Measurements from ENCODE around the gene MSL3B.
A peak's percentile ranks its signal among the peaks of the same experiment; 100 is the strongest.

The MSL3B gene

GRCh38 chr2:233858331-233858730, 9.9 kb downstream of the MSL3B start:
- no peak overlapping the region for H2AFZ ChIP-seq (ENCODE audit: insufficient read depth, low read depth, low read length, poor library complexity, severe bottlenecking)
- DNase-seq = no peak
- no peak overlapping the region for H3K4me2 ChIP-seq (replicated peaks; ENCODE audit: extremely low read depth, low read length, poor library complexity, severe bottlenecking)
- Mint-ChIP-seq H3K36me3 (no peaks in the 10 kb centered on the region), H3K27me3 (ENCODE audit: low read depth in 3 of 3) (peaks cover 2 to 12% (median 4%) of the 10 kb centered on the region in 3 donors), H3K9me3 (peaks cover 0 to 4% (median 2%) of the 10 kb centered on the region in 7 donors), H3K4me1 (peaks cover 22% of the 10 kb centered on the region), H3K4me3 (no peak overlapping the region), H3K27ac (no peak overlapping the region)
- no peak overlapping the region for H3K9ac ChIP-seq (ENCODE audit: insufficient read depth, low read length, poor library complexity, severe bottlenecking)
- H3K79me2 ChIP-seq (ENCODE audit: insufficient read depth, low read length) = peaks cover 12% of the 10 kb centered on the region
- H3K4me3 ChIP-seq (replicated peaks in 1 of 3; ENCODE audit: low read depth in 2 of 3, low read length in 3 of 3) = no peak overlapping the region
- no peaks in the 10 kb centered on the region for H3K36me3 ChIP-seq (replicated peaks in 1 of 2; ENCODE audit: control insufficient read depth in 1 of 2, insufficient read depth in 2 of 2, low read length in 2 of 2)
- no peak overlapping the region for H3K27ac ChIP-seq (ENCODE audit: low read depth in 1 of 2, low read length in 2 of 2)
- peaks cover 14 to 17% of the 10 kb centered on the region in 2 donors for H3K4me1 ChIP-seq (ENCODE audit: control insufficient read depth in 1 of 2, insufficient read depth in 2 of 2, low read length in 2 of 2)
- H4K20me1 ChIP-seq (ENCODE audit: insufficient read depth, low read length) = no peaks in the 10 kb centered on the region
- H3K27me3 ChIP-seq (ENCODE audit: control insufficient read depth in 2 of 2, insufficient read depth in 2 of 2, low read length in 2 of 2) = no peaks in the 10 kb centered on the region
- WGBS (ENCODE audit: insufficient coverage) = 86% methylated on average over 1 of the region's 4 CpGs
- no peaks in the 10 kb centered on the region for H3K9me3 ChIP-seq (replicated peaks in 1 of 2; ENCODE audit: control insufficient read depth in 1 of 2, insufficient read depth in 1 of 2, low read length in 2 of 2)
- TF ChIP-seq, protein P1, sequence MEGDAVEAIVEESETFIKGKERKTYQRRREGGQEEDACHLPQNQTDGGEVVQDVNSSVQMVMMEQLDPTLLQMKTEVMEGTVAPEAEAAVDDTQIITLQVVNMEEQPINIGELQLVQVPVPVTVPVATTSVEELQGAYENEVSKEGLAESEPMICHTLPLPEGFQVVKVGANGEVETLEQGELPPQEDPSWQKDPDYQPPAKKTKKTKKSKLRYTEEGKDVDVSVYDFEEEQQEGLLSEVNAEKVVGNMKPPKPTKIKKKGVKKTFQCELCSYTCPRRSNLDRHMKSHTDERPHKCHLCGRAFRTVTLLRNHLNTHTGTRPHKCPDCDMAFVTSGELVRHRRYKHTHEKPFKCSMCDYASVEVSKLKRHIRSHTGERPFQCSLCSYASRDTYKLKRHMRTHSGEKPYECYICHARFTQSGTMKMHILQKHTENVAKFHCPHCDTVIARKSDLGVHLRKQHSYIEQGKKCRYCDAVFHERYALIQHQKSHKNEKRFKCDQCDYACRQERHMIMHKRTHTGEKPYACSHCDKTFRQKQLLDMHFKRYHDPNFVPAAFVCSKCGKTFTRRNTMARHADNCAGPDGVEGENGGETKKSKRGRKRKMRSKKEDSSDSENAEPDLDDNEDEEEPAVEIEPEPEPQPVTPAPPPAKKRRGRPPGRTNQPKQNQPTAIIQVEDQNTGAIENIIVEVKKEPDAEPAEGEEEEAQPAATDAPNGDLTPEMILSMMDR (IDR thresholded peaks at IDR 0.05) = no peak
- intact Hi-C loops (cut with micrococcal nuclease) = loop anchor here in 1 of 2 donors (10.0 kb wide), 1 partner anchor 636 kb away; the partner anchor contains the start of gene ARL4C

DNA sequence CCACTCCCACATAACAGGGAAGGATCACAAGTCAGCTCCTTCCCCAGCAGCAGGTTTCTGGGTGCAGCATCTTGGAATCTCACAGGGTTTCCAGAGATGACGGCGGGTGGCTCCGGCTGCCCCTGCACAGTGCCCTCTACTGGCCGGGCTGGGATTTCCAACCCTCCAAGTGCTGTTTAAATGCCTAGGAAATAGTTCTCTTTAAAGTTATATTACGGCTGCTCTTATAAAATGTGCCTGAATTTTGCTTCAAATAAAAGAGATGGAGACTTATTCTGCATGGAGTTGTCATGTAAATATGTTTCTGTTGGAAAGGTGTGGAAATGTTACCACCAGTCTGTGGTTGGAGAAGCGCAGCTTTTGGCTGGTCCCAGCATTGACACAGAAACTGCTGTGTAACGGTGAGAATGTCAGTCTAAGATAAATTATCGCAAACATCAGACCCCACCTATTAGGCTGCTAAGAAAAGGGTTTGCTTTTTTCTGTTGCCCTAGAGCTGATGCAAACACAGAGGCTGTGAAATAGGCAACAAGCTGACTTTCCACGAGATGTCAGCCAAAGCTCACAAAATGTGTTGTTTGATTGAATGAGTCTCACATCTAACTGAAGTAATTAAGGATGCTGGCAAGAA, 10.6 kb downstream of the MSL3B start:
- Mint-ChIP-seq H3K36me3 (no peaks in the 10 kb centered on the region), H3K4me1 (peaks cover 29% of the 10 kb centered on the region), H3K27me3 (ENCODE audit: low read depth in 3 of 3) (peaks cover 2 to 7% (median 4%) of the 10 kb centered on the region in 3 donors), H3K4me3 (peak overlapping the region in 1 of 2 donors; percentile 42), H3K27ac (peak overlapping the region in 1 of 7 donors; percentile 18), H3K9me3 (no peaks in the 10 kb centered on the region)
- H3K27me3 ChIP-seq (ENCODE audit: control insufficient read depth in 2 of 2, insufficient read depth in 2 of 2, low read length in 2 of 2) = no peaks in the 10 kb centered on the region
- TF ChIP-seq, protein P1 (IDR thresholded peaks at IDR 0.05) = peak; percentile 90
- peak overlapping the region; percentile 23 for H2AFZ ChIP-seq (ENCODE audit: insufficient read depth, low read depth, low read length, poor library complexity, severe bottlenecking)
- H3K4me2 ChIP-seq (replicated peaks; ENCODE audit: extremely low read depth, low read length, poor library complexity, severe bottlenecking) = peak overlapping the region; percentile 16
- peaks cover 21 to 24% of the 10 kb centered on the region in 2 donors for H3K4me1 ChIP-seq (ENCODE audit: control insufficient read depth in 1 of 2, insufficient read depth in 2 of 2, low read length in 2 of 2)
- no peaks in the 10 kb centered on the region for H3K9me3 ChIP-seq (replicated peaks in 1 of 2; ENCODE audit: control insufficient read depth in 1 of 2, insufficient read depth in 1 of 2, low read length in 2 of 2)
- H3K27ac ChIP-seq (ENCODE audit: low read depth in 1 of 2, low read length in 2 of 2) = no peak overlapping the region
- no peaks in the 10 kb centered on the region for H4K20me1 ChIP-seq (ENCODE audit: insufficient read depth, low read length)
- peak in 2 of 3 donors; percentile 32 to 43 for DNase-seq
- intact Hi-C loops (cut with micrococcal nuclease) = loop anchor here in 1 of 2 donors (10.0 kb wide), 1 partner anchor 637 kb away; the partner anchor contains the start of gene ARL4C
- 13% methylated on average over 2 of the region's 9 CpGs for WGBS (ENCODE audit: insufficient coverage)
- no peak overlapping the region for H3K9ac ChIP-seq (ENCODE audit: insufficient read depth, low read length, poor library complexity, severe bottlenecking)
- H3K79me2 ChIP-seq (ENCODE audit: insufficient read depth, low read length) = peaks cover 19% of the 10 kb centered on the region
- no peak overlapping the region for H3K4me3 ChIP-seq (replicated peaks in 1 of 3; ENCODE audit: low read depth in 2 of 3, low read length in 3 of 3)
- no peaks in the 10 kb centered on the region for H3K36me3 ChIP-seq (replicated peaks in 1 of 2; ENCODE audit: control insufficient read depth in 1 of 2, insufficient read depth in 2 of 2, low read length in 2 of 2)
